GM08714 (cell line): ENCODE results near the gene CLIC1.
"Not testable (repeated sequence)": the region's sequence is repeated elsewhere in the genome, so short reads cannot be mapped to it uniquely, and the experiment has no call there.

Experiments used
- H3K4me3 ChIP-seq: fragments of 200-500 bp; sonication (Bioruptor generic); 2 replicates; pipeline ENCODE4 v1.5.1; 2014; ENCODE audit warnings: mild to moderate bottlenecking, low read length, inconsistent platforms
- ZNF274 ChIP-seq: IDR thresholded peaks from 2 replicates; pipeline ENCODE4 v1.6.1; 2012; ENCODE audit warnings: mild to moderate bottlenecking, low read depth, low read length

The CLIC1 gene

GRCh38 chr6:31715022-31715958 is 21.0 kb downstream of the CLIC1 start, which contains the start of gene LY6G6D:
Gene LY6G6D, plus strand, starts transcription at chr6:31715348. Its CDS starts 8 bp downstream, at chr6:31715356.
- no peak within 1 kb of the TSS for H3K4me3 ChIP-seq
- TF ChIP-seq ZNF274, result no peak

GRCh38 chr6:31713991-31714684 is 22.2 kb downstream of the CLIC1 start:
- no peak for TF ChIP-seq ZNF274
- no peak overlapping the region for H3K4me3 ChIP-seq

- no peak for TF ChIP-seq ZNF274
- no peak overlapping the region for H3K4me3 ChIP-seq
These were observed 22.9 kb downstream of the CLIC1 start for GRCh38 chr6:31713465-31713864.

GRCh38 chr6:31712296-31712695 is 24.0 kb downstream of the CLIC1 start:
- no peak for TF ChIP-seq ZNF274

GRCh38 chr6:31711233-31711632 is 25.1 kb downstream of the CLIC1 start:
- TF ChIP-seq ZNF274, result no peak
- H3K4me3 ChIP-seq, result no peak overlapping the region

More at GRCh38 chr6:31712296-31712695, 24.0 kb downstream of the CLIC1 start:
- H3K4me3 ChIP-seq, result no peak overlapping the region

- no peak for TF ChIP-seq ZNF274
- H3K4me3 ChIP-seq, result no peak overlapping the region
These were observed 25.7 kb downstream of the CLIC1 start for GRCh38 chr6:31710523-31711219.

GRCh38 chr6:31709157-31709556 is 27.2 kb downstream of the CLIC1 start:
- H3K4me3 ChIP-seq, result not testable (repeated sequence)

GRCh38 chr6:31708224-31708623 is 28.1 kb downstream of the CLIC1 start:
- no peak for TF ChIP-seq ZNF274
- H3K4me3 ChIP-seq, result no peak overlapping the region

GRCh38 chr6:31707701-31708100 is 28.6 kb downstream of the CLIC1 start:
- no peak overlapping the region for H3K4me3 ChIP-seq
- TF ChIP-seq ZNF274, result no peak

- H3K4me3 ChIP-seq, result no peak within 1 kb of the TSS
- TF ChIP-seq ZNF274, result no peak
These were observed 29.7 kb downstream of the CLIC1 start, which contains the start of gene LY6G6F for GRCh38 chr6:31706599-31706998. Gene LY6G6F, plus strand, starts transcription at chr6:31706866. Its CDS starts 41 bp downstream, at chr6:31706907.

GRCh38 chr6:31705931-31706330 is 30.4 kb downstream of the CLIC1 start:
- no peak for TF ChIP-seq ZNF274

GRCh38 chr6:31702819-31703716 is 33.3 kb downstream of the CLIC1 start, which contains the start of gene ABHD16A:
Gene ABHD16A, minus strand, starts transcription at chr6:31703324. Its CDS starts 43 bp downstream, at chr6:31703281.
- TF ChIP-seq ZNF274, result no peak
- H3K4me3 ChIP-seq, result peak within 1 kb of the TSS; percentile 94

More at GRCh38 chr6:31705931-31706330, 30.4 kb downstream of the CLIC1 start:
- H3K4me3 ChIP-seq, result no peak overlapping the region

GRCh38 chr6:31702405-31702818 is 33.9 kb downstream of the CLIC1 start:
- TF ChIP-seq ZNF274, result no peak
- peak overlapping the region; percentile 94 for H3K4me3 ChIP-seq
